GM18873 (cell line): Measurements from ENCODE around the gene PHIP.
"Not testable (repeated sequence)": the region's sequence is repeated elsewhere in the genome, so short reads cannot be mapped to it uniquely, and the experiment has no call there.

Experiments used
- ATAC-seq: cut with Tn5 transposase; IDR thresholded peaks from one replicate; pipeline ENCODE4 v1.9.1; 2021; ENCODE audit warnings: mild to moderate bottlenecking, moderate library complexity, moderate number of reproducible peaks; ENCODE audit not compliant: unreplicated experiment, low FRiP score

The PHIP gene

GRCh38 chr6:78947962-78948361, 130.1 kb downstream of the PHIP start:
- ATAC-seq = no peak

- ATAC-seq = no peak
These were observed 130.5 kb downstream of the PHIP start for GRCh38 chr6:78947529-78947928.

- ATAC-seq = no peak
These were observed 135.6 kb downstream of the PHIP start for GRCh38 chr6:78942446-78942845.

GRCh38 chr6:78936515-78936914, 141.5 kb downstream of the PHIP start:
- ATAC-seq = no peak

GRCh38 chr6:78935553-78935952, 142.5 kb downstream of the PHIP start:
- ATAC-seq = no peak

- no peak for ATAC-seq
These were observed 152.7 kb downstream of the PHIP start for GRCh38 chr6:78925317-78925716.

- not testable (repeated sequence) for ATAC-seq
These were observed 156.9 kb downstream of the PHIP start for GRCh38 chr6:78921168-78921567.

GRCh38 chr6:78917788-78918187, 160.3 kb downstream of the PHIP start:
- ATAC-seq = no peak

- ATAC-seq = no peak
These were observed 161.6 kb downstream of the PHIP start for GRCh38 chr6:78916411-78916810.

GRCh38 chr6:78911218-78911940, 166.7 kb downstream of the PHIP start:
- ATAC-seq = no peak

GRCh38 chr6:78910591-78911171, 167.4 kb downstream of the PHIP start:
- ATAC-seq = no peak

GRCh38 chr6:78910010-78910409, 168.0 kb downstream of the PHIP start:
- no peak for ATAC-seq

GRCh38 chr6:78909391-78909790, 168.7 kb downstream of the PHIP start:
- no peak for ATAC-seq

GRCh38 chr6:78908621-78909020, 169.4 kb downstream of the PHIP start:
- ATAC-seq = no peak

GRCh38 chr6:78896227-78896626, 181.8 kb downstream of the PHIP start:
- no peak for ATAC-seq

- ATAC-seq = not testable (repeated sequence)
These were observed 188.2 kb downstream of the PHIP start for GRCh38 chr6:78889901-78890300.
